Stimulated activated CD4-positive, alpha-beta T cell treated with anti-CD3 and anti-CD28 coated beads, TNF-alpha, amount 100 ng/mL, for 4 hours (primary cell): ENCODE data around the gene ZP1.

ENCODE experiments used
- DNase-seq, 3 experiments: peaks; one replicate each; pipeline ENCODE4 v3.0.0-alpha.2; 2020; ENCODE audit warnings: low read depth in 3 of 3

ZP1 gene

GRCh38 chr11:60858731-60859464 lies 8.4 kb upstream of the ZP1 start:
- DNase-seq = no peak

DNA sequence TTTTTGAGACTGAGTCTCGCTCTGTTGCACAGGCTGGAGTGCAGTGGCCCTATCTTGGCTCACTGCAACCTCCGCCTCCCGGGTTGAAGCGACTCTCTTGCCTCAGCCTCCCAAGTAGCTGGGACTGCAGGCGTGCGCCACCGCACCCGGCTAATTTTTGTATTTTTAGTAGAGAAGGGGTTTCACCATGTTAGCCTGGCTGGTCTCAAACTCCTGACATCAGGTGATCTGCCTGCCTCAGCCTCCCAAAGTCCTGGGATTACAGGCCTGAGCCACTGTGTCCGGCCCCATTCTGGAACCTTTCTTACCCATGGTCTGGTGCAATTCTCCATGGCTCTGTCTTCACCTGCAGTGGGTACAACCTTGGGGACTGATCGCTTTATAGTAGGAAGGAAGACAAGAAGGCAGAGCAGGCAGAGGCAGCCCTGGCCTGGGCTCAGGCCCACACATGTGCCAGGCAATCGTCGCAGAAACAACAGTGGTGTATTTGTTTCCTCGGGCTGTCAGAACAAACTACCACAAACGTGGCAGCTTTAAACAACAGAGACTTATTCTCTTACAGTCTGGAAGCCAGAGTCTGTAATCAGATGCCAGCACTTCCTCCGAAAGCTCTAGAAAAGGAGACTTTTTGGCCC lies 7.6 kb upstream of the ZP1 start:
- no peak for DNase-seq

DNA sequence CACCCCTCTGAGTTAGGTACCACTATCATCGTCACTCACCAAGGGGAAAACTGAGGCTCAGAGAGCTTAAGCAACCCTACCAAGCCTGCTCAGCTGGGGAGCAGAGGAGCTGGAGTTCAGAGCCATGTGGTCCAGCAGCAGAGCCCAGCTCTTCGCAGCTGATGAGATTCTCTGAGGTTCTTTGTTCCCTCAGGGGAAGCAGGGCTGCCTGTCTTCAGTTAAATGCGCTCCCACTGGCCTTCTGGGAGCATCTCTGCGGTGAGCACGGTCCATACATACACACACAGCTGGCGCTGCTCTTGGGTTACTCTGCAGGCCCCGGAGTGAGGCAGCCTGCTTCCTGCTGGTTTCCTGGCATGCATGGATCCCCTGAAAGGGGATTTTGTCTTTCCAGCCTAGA lies 6.4 kb upstream of the ZP1 start:
- no peak for DNase-seq

- DNase-seq = no peak
Measured at GRCh38 chr11:60862171-60862570, 5.2 kb upstream of the ZP1 start.

DNA sequence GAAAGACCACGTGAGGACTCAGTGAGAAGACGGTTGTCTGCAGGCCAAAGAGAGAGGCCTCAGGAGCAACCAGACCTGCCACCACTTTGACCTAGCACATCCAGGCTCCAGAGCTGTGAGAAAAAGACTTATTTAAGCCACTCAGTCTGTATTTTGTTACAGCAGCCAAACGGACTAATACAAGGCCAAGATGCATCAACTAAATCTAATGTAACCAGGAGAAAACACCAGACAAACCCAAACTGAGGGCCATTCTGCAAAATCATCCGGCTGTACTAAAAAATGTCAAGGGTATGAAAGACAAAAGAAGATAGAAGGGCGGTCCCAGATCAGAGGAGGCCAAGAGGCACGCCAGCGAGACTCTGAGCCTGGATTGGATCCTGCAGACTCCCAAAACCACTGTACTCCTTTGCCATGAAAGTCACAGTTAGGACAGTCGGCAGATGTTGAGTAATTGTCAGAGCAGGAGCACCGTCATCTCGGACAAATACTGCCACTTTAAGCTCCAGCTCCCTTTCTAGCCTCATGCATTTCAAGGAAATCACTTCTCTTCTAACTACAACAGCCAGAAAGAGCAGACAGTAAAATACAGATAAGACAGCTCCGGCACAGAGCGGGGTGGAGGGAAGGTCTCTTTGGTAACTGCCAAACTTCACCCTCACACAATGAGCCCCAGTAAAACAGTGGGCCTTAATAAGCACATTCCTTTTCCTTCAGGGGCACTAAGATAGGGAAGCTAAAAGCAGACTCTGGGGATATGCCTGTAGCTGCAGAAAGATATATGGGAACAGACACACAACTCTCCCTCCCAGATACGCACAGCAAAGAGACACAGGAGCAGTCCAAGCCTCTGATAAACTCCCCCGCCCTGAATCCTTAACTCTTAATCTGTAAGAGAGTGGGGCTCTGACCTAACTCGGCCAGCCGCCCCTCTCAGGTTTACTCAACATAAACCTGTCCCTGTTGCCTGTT lies 3.5 kb upstream of the ZP1 start:
- no peak for DNase-seq

GRCh38 chr11:60864856-60865513 lies 2.4 kb upstream of the ZP1 start:
- no peak for DNase-seq

GRCh38 chr11:60867871-60868681 lies 734 bp downstream of the ZP1 start:
- DNase-seq = no peak

GRCh38 chr11:60868682-60869450 lies 1.5 kb downstream of the ZP1 start:
- DNase-seq = no peak

GRCh38 chr11:60869451-60869825 lies 2.1 kb downstream of the ZP1 start:
- DNase-seq = no peak

GRCh38 chr11:60870276-60870675 lies 2.9 kb downstream of the ZP1 start:
- DNase-seq = no peak

DNA sequence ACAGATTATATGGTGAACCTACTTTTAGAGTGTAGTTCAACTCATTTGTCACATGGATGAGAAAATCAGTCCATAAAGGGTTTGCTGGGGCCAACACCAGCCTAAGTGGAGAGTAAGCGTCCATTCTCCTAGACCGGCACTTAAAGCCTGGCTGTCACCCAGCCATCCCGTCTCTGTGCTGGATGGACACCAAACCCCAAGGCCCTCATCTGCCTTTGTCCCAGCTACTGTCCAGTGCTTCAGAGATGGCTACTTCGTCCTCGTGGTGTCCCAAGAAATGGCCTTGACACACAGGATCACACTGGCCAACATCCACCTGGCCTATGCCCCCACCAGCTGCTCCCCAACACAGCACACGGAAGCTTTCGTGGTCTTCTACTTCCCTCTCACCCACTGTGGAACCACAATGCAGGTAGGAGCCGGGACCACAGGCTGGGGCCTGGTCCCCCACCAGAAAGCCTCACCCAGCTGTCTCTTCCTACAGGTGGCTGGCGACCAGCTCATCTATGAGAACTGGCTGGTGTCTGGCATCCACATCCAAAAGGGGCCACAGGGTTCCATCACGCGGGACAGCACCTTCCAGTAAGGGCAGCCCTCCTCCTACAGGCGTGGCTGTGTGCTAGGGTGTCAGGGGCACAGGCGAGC lies 3.5 kb downstream of the ZP1 start:
- DNase-seq = no peak

DNA sequence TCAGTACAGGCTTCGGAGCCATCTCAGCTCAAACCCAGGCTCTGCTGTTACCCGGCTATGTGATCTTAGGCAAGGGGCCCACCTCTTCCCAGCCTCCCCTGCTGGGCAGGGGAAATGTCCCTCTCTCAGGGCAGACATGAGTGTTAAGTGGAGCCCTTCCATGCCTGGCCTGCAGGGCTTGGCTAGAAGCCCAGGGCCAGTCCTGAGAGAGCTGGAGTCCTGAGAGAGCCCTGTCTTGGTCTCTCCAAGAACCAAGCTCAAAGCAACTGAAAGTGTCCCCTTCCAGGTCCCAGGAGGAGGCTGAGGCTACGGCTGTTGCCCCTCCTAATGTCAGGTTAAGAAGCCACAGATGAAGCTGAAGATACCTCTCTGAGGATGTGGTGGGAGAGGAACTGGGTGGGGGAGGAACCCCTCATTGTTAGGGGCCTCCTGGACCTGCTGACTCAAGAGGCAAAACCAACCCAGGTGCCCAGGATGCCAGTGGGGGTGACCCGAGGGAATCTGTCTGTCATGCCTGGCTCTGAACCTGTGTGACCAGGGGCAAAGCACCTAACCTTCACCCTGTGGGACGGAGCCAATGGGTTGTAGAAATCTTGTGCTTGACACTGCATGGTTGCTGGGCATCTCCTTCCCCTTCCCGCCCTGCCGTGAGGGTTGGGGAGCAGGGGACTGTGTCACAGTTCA lies 4.2 kb downstream of the ZP1 start:
- DNase-seq = no peak

DNA sequence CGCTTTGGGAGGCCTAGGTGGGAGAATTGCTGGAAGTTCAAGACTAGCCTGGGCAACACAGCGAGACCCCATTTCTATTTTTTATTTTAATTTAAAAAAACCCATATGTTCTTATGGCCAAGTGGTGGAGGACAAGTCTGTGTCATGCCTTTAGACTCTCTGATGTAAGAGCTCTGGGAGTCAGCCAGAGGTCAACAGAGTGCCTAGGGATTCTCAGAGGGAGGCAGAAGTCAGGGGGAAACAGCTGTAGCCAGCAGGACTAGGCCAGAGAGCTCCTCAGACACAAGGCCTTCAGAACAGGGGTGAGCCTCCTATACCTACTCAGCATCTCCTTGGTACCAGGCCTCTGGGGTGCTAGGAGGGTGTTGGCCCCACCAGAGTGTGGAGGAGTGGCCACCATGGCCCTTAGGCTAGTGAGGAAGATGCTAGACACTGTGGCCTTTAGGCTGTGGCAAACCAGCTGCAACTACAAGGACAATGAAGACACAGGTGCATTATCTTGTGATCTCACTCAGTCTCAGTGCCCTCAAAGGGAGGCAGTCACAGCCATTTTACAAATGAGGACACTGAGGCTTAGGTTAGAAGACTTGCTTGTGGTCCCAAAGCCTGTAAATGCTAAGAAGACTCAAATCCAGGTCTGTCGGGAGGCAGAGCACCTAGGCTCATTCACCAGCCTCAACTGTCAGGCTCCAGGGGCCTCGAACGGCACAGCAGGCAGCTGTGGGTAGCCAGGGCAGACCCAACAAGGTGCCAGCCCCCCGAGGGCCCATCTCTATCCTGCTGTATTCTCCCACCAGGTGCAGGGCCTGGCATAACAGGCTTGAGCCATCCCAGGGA lies 5.0 kb downstream of the ZP1 start:
- no peak for DNase-seq

GRCh38 chr11:60872961-60873524 lies 5.7 kb downstream of the ZP1 start:
- no peak for DNase-seq

DNA sequence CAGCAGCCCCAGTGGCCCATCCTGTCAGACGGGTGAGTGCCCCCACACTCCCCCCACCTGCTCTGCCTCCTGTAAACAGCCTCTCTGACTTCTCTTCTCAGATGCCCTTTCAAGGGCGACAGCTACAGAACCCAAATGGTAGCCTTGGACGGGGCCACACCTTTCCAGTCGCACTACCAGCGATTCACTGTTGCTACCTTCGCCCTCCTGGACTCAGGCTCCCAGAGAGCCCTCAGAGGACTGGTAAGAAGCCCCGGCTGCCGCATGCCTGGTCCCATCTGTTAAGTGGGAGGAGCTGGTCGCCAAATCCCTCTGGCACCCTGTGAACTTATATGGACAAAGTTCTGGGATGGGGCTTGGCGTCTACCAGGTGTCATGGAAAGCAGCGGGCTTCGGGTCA lies 6.2 kb downstream of the ZP1 start:
- DNase-seq = no peak

DNA sequence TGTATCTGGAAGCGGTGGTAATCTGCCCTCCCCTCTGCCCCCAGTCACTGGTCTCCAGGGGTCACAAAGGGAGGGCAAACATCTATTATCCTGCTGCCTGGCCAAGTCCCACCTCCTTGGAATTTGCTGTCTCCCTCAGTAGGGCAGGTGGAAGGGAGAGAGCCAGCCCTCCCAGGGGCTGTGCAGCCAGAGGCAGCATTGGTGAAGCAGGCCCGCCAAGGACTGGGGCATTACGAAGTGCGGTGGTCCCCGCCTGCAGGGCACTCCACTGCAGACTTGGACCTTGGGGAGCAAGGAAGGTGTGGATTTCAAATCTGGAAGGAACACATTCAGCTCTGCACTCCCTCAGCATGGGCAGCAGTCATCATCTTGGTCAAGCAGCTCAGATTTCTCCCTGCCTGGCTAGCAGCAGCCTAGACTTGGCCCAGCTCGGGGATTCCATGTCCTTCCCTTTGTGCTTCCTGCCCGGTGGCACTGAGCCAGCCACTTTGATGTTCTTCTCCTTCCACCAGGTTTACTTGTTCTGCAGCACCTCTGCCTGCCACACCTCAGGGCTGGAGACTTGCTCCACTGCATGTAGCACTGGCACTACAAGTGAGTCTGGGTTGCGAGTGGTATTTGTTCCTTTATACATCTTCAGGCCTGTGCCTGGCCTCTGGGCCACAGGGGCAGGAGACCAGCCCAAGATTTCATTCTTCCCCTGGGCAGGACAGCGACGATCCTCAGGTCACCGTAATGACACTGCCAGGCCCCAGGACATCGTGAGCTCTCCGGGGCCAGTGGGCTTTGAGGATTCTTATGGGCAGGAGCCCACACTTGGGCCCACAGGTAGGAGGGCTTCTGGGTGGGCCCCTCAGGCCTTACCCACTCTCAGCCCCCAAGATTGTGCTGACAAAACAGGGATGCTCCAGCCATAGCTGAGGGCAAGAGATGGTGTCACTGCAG lies 7.4 kb downstream of the ZP1 start:
- DNase-seq = no peak
